Measurements from ENCODE around the gene LMO3. TPM values are rescaled to one million over a fixed set of nuclear protein-coding genes. Genes with fewer than 3 reads are reported as not detected.
A peak's percentile ranks its signal among the peaks of the same experiment; 100 is the strongest.

LMO3 gene
- polyA plus RNA-seq, 2 of the 4 experiments (the other 2 are of a cell fraction): 0.05 TPM; not detected in 1

GRCh38 chr12:16600525-16600924 lies 5.4 kb downstream of the LMO3 start:
- WGBS (ENCODE audit: missing lambda C conversion rate): 89% methylated on average over 5 of the region's 5 CpGs
- no peaks in the 10 kb centered on the region for H3K4me1 ChIP-seq
- ChIA-PET CTCF (no interaction called here), POLR2A (no interaction called here)
- H3K27ac ChIP-seq: no peak overlapping the region
- H3K4me2 ChIP-seq: no peak overlapping the region
- H3K4me3 ChIP-seq: no peak overlapping the region
- no peak for FAIRE-seq
- no peak for ATAC-seq
- no peak for DNase-seq (ENCODE audit: low read depth in 1 of 2, low spot score in 1 of 2)
- no peaks in the 10 kb centered on the region for H3K9me3 ChIP-seq
- no peak for TF ChIP-seq RNF2 (IDR thresholded peaks at IDR 0.05; ENCODE audit: borderline replicate concordance, low read depth)
- no peak for TF ChIP-seq FOXS1 (CRISPR knock-in tag; IDR thresholded peaks at IDR 0.05)
- no peak for TF ChIP-seq HOXA7 (CRISPR knock-in tag; IDR thresholded peaks at IDR 0.05)
- TF ChIP-seq ZC3H11A (IDR thresholded peaks at IDR 0.05): no peak
- no peak for TF ChIP-seq E2F6 (IDR thresholded peaks at IDR 0.05; ENCODE audit: borderline replicate concordance, low read depth)
- TF ChIP-seq CBX8 (IDR thresholded peaks at IDR 0.05): no peak
- no peak for TF ChIP-seq ZSCAN20 (CRISPR knock-in tag; IDR thresholded peaks at IDR 0.05)
- no peak for TF ChIP-seq POLR2A (IDR thresholded peaks at IDR 0.05; ENCODE audit: low read length)
- no peak for TF ChIP-seq HES2 (IDR thresholded peaks at IDR 0.05)
- no peak for TF ChIP-seq HOXB13 (CRISPR knock-in tag; IDR thresholded peaks at IDR 0.05; ENCODE audit: low read depth)
- no peak for TF ChIP-seq RCOR1 (IDR thresholded peaks at IDR 0.05; ENCODE audit: low read depth, low read length)
- no peak for TF ChIP-seq REST (IDR thresholded peaks at IDR 0.05)
- TF ChIP-seq PHF8 (IDR thresholded peaks at IDR 0.05; ENCODE audit: borderline replicate concordance, low read depth): no peak
- TF ChIP-seq ZFP36 (IDR thresholded peaks at IDR 0.05; ENCODE audit: borderline replicate concordance, partially characterized antibody): no peak
- no peak for TF ChIP-seq FOSB (CRISPR knock-in tag; IDR thresholded peaks at IDR 0.05)
- TF ChIP-seq SMC3 (IDR thresholded peaks at IDR 0.05): no peak
- TF ChIP-seq GATA3 (IDR thresholded peaks at IDR 0.05; ENCODE audit: borderline replicate concordance): no peak
- no peak for TF ChIP-seq JUNB (IDR thresholded peaks at IDR 0.05)
- no peak for TF ChIP-seq PBX3 (IDR thresholded peaks at IDR 0.05)
- TF ChIP-seq TP53 (CRISPR knock-in tag; IDR thresholded peaks at IDR 0.05): no peak

GRCh38 chr12:16599081-16599480 lies 6.9 kb downstream of the LMO3 start:
- Histone ChIP-seq H3K4me1 (no peaks in the 10 kb centered on the region), H3K9me3 (no peaks in the 10 kb centered on the region), H3K4me2 (no peak overlapping the region), H3K4me3 (no peak overlapping the region), H3K27ac (no peak overlapping the region)
- POLR2A ChIA-PET: no interaction called here
- no peak for TF ChIP-seq KDM5A (IDR thresholded peaks at IDR 0.05)
- DNase-seq (ENCODE audit: low read depth in 1 of 2, low spot score in 1 of 2) (no peak), ATAC-seq (no peak), FAIRE-seq (no peak)
- CTCF ChIA-PET: no interaction called here
- WGBS (ENCODE audit: missing lambda C conversion rate): 79% methylated on average over 6 of the region's 6 CpGs

- no peak for ATAC-seq
Observed at GRCh38 chr12:16594797-16595196, 11.2 kb downstream of the LMO3 start.

More at GRCh38 chr12:16594797-16595196, 11.2 kb downstream of the LMO3 start:
- CTCF ChIA-PET: no interaction called here
- DNase-seq (ENCODE audit: low read depth in 1 of 2, low spot score in 1 of 2) (no peak), FAIRE-seq (no peak)
- POLR2A ChIA-PET: no interaction called here
- H3K9me3 ChIP-seq: no peaks in the 10 kb centered on the region
- no peak overlapping the region for H3K27ac ChIP-seq
- no peaks in the 10 kb centered on the region for H3K4me1 ChIP-seq
- no peak overlapping the region for H3K4me3 ChIP-seq
- no peak overlapping the region for H3K4me2 ChIP-seq
- TF ChIP-seq TP53 (CRISPR knock-in tag; IDR thresholded peaks at IDR 0.05) (no peak), MYC (IDR thresholded peaks at IDR 0.05; ENCODE audit: borderline replicate concordance, low read length) (no peak), PBX3 (IDR thresholded peaks at IDR 0.05) (no peak), KDM5A (IDR thresholded peaks at IDR 0.05) (no peak), MAFK (IDR thresholded peaks at IDR 0.05; ENCODE audit: partially characterized antibody) (peak; percentile 79)

All from A549 (cell line).